Neural progenitor cell (in vitro differentiated cells): ENCODE results near the gene CDH11. TPM values are rescaled to one million over a fixed set of nuclear protein-coding genes. Genes with fewer than 3 reads are reported as not detected.

ENCODE experiments used
- DNase-seq: peaks from one replicate; pipeline ENCODE4 v3.0.0-alpha.2; 2016; ENCODE audit warnings: low spot score
- H2AFZ ChIP-seq: fragments of 200-600 bp; sonication (generic); replicated peaks from 2 replicates; pipeline ENCODE4 v1.6.1; 2016; ENCODE audit warnings: antibody characterized with exemption
- H3F3A ChIP-seq: fragments of 200-600 bp; sonication (generic); 2 replicates; pipeline ENCODE4 v1.6.1; 2016; ENCODE audit warnings: antibody characterized with exemption, low read depth
- H3K27ac ChIP-seq: fragments of 200-600 bp; sonication (generic); 2 replicates; pipeline ENCODE4 v1.5.1; 2016; ENCODE audit warnings: mild to moderate bottlenecking
- H3K27me3 ChIP-seq: fragments of 200-600 bp; sonication (generic); 2 replicates; pipeline ENCODE4 v1.6.1; 2016; ENCODE audit warnings: mild to moderate bottlenecking, moderate library complexity
- H3K36me3 ChIP-seq: fragments of 200-600 bp; sonication (generic); 2 replicates; pipeline ENCODE4 v1.5.1; 2016
- H3K4me1 ChIP-seq: fragments of 200-600 bp; sonication (generic); 2 replicates; pipeline ENCODE4 v1.6.1; 2016; ENCODE audit warnings: mixed run types
- H3K4me2 ChIP-seq: fragments of 200-600 bp; sonication (generic); 2 replicates; pipeline ENCODE4 v1.6.1; 2016
- H3K4me3 ChIP-seq: fragments of 200-600 bp; sonication (generic); 2 replicates; pipeline ENCODE4 v1.5.1; 2016
- H3K79me2 ChIP-seq: fragments of 200-600 bp; sonication (generic); 2 replicates; pipeline ENCODE4 v1.6.1; 2016; ENCODE audit warnings: low read depth
- H3K9ac ChIP-seq: fragments of 200-600 bp; sonication (generic); 2 replicates; pipeline ENCODE4 v1.6.1; 2016
- H3K9me3 ChIP-seq: fragments of 200-600 bp; sonication (generic); 2 replicates; pipeline ENCODE4 v1.5.1; 2016; ENCODE audit warnings: low read depth
- H4K20me1 ChIP-seq: fragments of 200-600 bp; sonication (generic); 2 replicates; pipeline ENCODE4 v1.6.1; 2016; ENCODE audit warnings: low read depth
- H3K27ac Mint-ChIP-seq: 3 replicates; pipeline ENCODE4 v1.8.0; 2021; ENCODE audit warnings: mixed read lengths
- H3K27me3 Mint-ChIP-seq: 2 replicates; pipeline ENCODE4 v1.8.0; 2022; ENCODE audit warnings: low read depth, mild to moderate bottlenecking, inconsistent platforms, moderate library complexity, mixed read lengths; ENCODE audit not compliant: insufficient read depth
- H3K36me3 Mint-ChIP-seq: 3 replicates; pipeline ENCODE4 v1.8.0; 2021; ENCODE audit warnings: mixed read lengths
- H3K4me1 Mint-ChIP-seq: 3 replicates; pipeline ENCODE4 v1.8.0; 2021; ENCODE audit warnings: mixed read lengths
- H3K4me3 Mint-ChIP-seq: 3 replicates; pipeline ENCODE4 v1.8.0; 2021; ENCODE audit warnings: mild to moderate bottlenecking, moderate library complexity, mixed read lengths
- H3K9me3 Mint-ChIP-seq: 3 replicates; pipeline ENCODE4 v1.8.0; 2020; ENCODE audit warnings: mixed read lengths
- CTCF ChIP-seq: fragments of 200-600 bp; sonication (generic); IDR thresholded peaks from 2 replicates; pipeline ENCODE4 v1.5.1; 2017; ENCODE audit warnings: antibody characterized with exemption, mild to moderate bottlenecking
- EZH2 ChIP-seq: fragments of 200-600 bp; sonication (generic); IDR thresholded peaks from 2 replicates; pipeline ENCODE4 v1.6.1; 2017; ENCODE audit warnings: antibody characterized with exemption, mild to moderate bottlenecking, moderate library complexity
- EZH2phosphoT487 ChIP-seq: fragments of 200-600 bp; sonication (generic); IDR thresholded peaks from 2 replicates; pipeline ENCODE4 v1.6.1; 2017; ENCODE audit warnings: antibody characterized with exemption
- total RNA-seq: library from RNA; depleted of rRNA; stranded (reverse); fragments of >200 nt; gene quantifications from 2 replicates; pipeline ENCODE4 v1.2.3, GENCODE V29; 2015; ENCODE audit warnings: low replicate concordance

The CDH11 gene
- total RNA-seq, 1 donor from 2014 or later, result 98.5 TPM

- Histone ChIP-seq H3K79me2 (peaks cover 21% of the 10 kb centered on the region), H3K36me3 (no peaks in the 10 kb centered on the region), H3K27me3 (no peaks in the 10 kb centered on the region), H3K9ac (no peak overlapping the region), H3K4me2 (no peak overlapping the region), H3K4me3 (no peak overlapping the region), H4K20me1 (peaks cover 40% of the 10 kb centered on the region), H3K27ac (no peak overlapping the region), H3F3A (peaks cover 4% of the 10 kb centered on the region), H3K9me3 (no peaks in the 10 kb centered on the region), H2AFZ (no peak overlapping the region), H3K4me1 (peaks cover 26% of the 10 kb centered on the region)
- Mint-ChIP-seq H3K27me3 (peaks cover 5% of the 10 kb centered on the region), H3K36me3 (peaks cover 17% of the 10 kb centered on the region), H3K4me1 (peaks cover 9% of the 10 kb centered on the region), H3K4me3 (no peak overlapping the region), H3K27ac (no peak overlapping the region), H3K9me3 (no peaks in the 10 kb centered on the region)
- DNase-seq, result no peak
- TF ChIP-seq CTCF (no peak), EZH2phosphoT487 (no peak), EZH2 (no peak)
Observed at GRCh38 chr16:65054457-65054856, 67.4 kb downstream of the CDH11 start.

GRCh38 chr16:65049679-65050078 lies 72.2 kb downstream of the CDH11 start:
- H3K4me1 ChIP-seq, result peaks cover 9% of the 10 kb centered on the region
- H2AFZ ChIP-seq, result no peak overlapping the region
- Mint-ChIP-seq H3K9me3 (no peaks in the 10 kb centered on the region), H3K4me1 (peaks cover 3% of the 10 kb centered on the region), H3K4me3 (no peak overlapping the region), H3K27me3 (peaks cover 2% of the 10 kb centered on the region), H3K27ac (no peak overlapping the region), H3K36me3 (peaks cover 14% of the 10 kb centered on the region)
- H3K27me3 ChIP-seq, result no peaks in the 10 kb centered on the region
- H3K9ac ChIP-seq, result no peak overlapping the region
- no peak overlapping the region for H3K4me3 ChIP-seq
- no peaks in the 10 kb centered on the region for H3K9me3 ChIP-seq
- H3F3A ChIP-seq, result no peaks in the 10 kb centered on the region
- H4K20me1 ChIP-seq, result peaks cover 14% of the 10 kb centered on the region
- H3K79me2 ChIP-seq, result no peaks in the 10 kb centered on the region
- H3K27ac ChIP-seq, result no peak overlapping the region
- no peak for DNase-seq
- TF ChIP-seq CTCF (no peak), EZH2phosphoT487 (no peak), EZH2 (no peak)
- H3K4me2 ChIP-seq, result no peak overlapping the region
- no peaks in the 10 kb centered on the region for H3K36me3 ChIP-seq

- H3K9me3 ChIP-seq, result no peaks in the 10 kb centered on the region
- Mint-ChIP-seq H3K27ac (no peak overlapping the region), H3K9me3 (peaks cover 2% of the 10 kb centered on the region), H3K4me3 (no peak overlapping the region), H3K4me1 (peaks cover 10% of the 10 kb centered on the region), H3K27me3 (peaks cover 2% of the 10 kb centered on the region), H3K36me3 (peaks cover 13% of the 10 kb centered on the region)
- no peak overlapping the region for H3K9ac ChIP-seq
- DNase-seq, result no peak
- no peak for TF ChIP-seq EZH2phosphoT487
- TF ChIP-seq EZH2, result no peak
- TF ChIP-seq CTCF, result no peak
- H3K36me3 ChIP-seq, result no peaks in the 10 kb centered on the region
- no peak overlapping the region for H2AFZ ChIP-seq
- H3K27me3 ChIP-seq, result no peaks in the 10 kb centered on the region
- no peak overlapping the region for H3K4me3 ChIP-seq
- no peak overlapping the region for H3K27ac ChIP-seq
- peaks cover 22% of the 10 kb centered on the region for H4K20me1 ChIP-seq
- H3K4me2 ChIP-seq, result no peak overlapping the region
- H3K4me1 ChIP-seq, result peaks cover 9% of the 10 kb centered on the region
- no peaks in the 10 kb centered on the region for H3F3A ChIP-seq
- peaks cover 3% of the 10 kb centered on the region for H3K79me2 ChIP-seq
Observed at GRCh38 chr16:65045961-65046360, 75.9 kb downstream of the CDH11 start.
